ENCODE results near the gene POLR3H.
A peak's percentile ranks its signal among the peaks of the same experiment; 100 is the strongest.

The POLR3H gene

GRCh38 chr22:41584881-41585280 lies 40.6 kb upstream of the POLR3H start (continued):
- TF ChIP-seq GLI2 (tag by site-specific recombination; IDR thresholded peaks at IDR 0.05; ENCODE audit: borderline replicate concordance, low read depth), result no peak
- no peak for TF ChIP-seq ZNF791 (tag by site-specific recombination; IDR thresholded peaks at IDR 0.05)
- TF ChIP-seq EGR2 (tag by site-specific recombination; IDR thresholded peaks at IDR 0.05; ENCODE audit: low read depth), result peak; percentile 83
- TF ChIP-seq OVOL3 (tag by site-specific recombination; IDR thresholded peaks at IDR 0.05), result no peak
- no peak for TF ChIP-seq ZNF157 (tag by site-specific recombination; IDR thresholded peaks at IDR 0.05)

GRCh38 chr22:41582694-41583093 lies 38.4 kb upstream of the POLR3H start:
- Histone ChIP-seq H3K27ac (ENCODE audit: extremely low read depth, low read depth, low read length) (no peak overlapping the region), H3K4me1 (ENCODE audit: control insufficient read depth, insufficient read depth, low read length) (peaks cover 4% of the 10 kb centered on the region), H3K9me3 (ENCODE audit: control insufficient read depth, insufficient read depth, low read depth, low read length) (no peaks in the 10 kb centered on the region), H3K36me3 (ENCODE audit: control insufficient read depth in 2 of 2, insufficient read depth in 1 of 2, low read length in 2 of 2) (peaks cover 8 to 70% of the 10 kb centered on the region in 2 experiments; a peak in 2 of 3 replicates), H3K4me3 (ENCODE audit: low read depth, low read length) (no peak overlapping the region)
- ChIA-PET CTCF (interaction anchor here (0.7 to 1.8 kb wide), 3 partner anchors 14 to 156 kb away, joined by 5 read pairs; no protein-coding TSS in a partner anchor), POLR2A (interaction anchor here (1.3 kb wide), 1 partner anchor 10 kb away, joined by 6 read pairs; no protein-coding TSS in a partner anchor)
- TF ChIP-seq FEZF1 (tag by site-specific recombination; IDR thresholded peaks at IDR 0.05) (no peak), ZNF658 (tag by site-specific recombination; IDR thresholded peaks at IDR 0.05) (no peak), HIC1 (tag by site-specific recombination; IDR thresholded peaks at IDR 0.05) (no peak)

- peaks cover 8 to 85% of the 10 kb centered on the region in 2 experiments; a peak in 2 of 3 replicates for H3K36me3 ChIP-seq (ENCODE audit: control insufficient read depth in 2 of 2, insufficient read depth in 1 of 2, low read length in 2 of 2)
Measured at GRCh38 chr22:41579997-41580355, 35.7 kb upstream of the POLR3H start.

GRCh38 chr22:41579297-41579996 lies 35.2 kb upstream of the POLR3H start:
- Histone ChIP-seq H3K4me3 (ENCODE audit: low read depth, low read length) (no peak overlapping the region), H3K9me3 (ENCODE audit: control insufficient read depth, insufficient read depth, low read depth, low read length) (no peaks in the 10 kb centered on the region), H3K4me1 (ENCODE audit: control insufficient read depth, insufficient read depth, low read length) (no peaks in the 10 kb centered on the region), H3K36me3 (ENCODE audit: control insufficient read depth in 2 of 2, insufficient read depth in 1 of 2, low read length in 2 of 2) (peaks cover 8 to 85% of the 10 kb centered on the region in 2 experiments; a peak in 2 of 3 replicates), H3K27ac (ENCODE audit: extremely low read depth, low read depth, low read length) (no peak overlapping the region)
- CTCF ChIA-PET, result interaction anchor here (1.0 to 4.0 kb wide), 3 partner anchors 8 to 18 kb away, joined by 3 to 36 read pairs (median 23); partner anchors contain the start of gene PMM1
- POLR2A ChIA-PET, result interaction anchor here (0.6 to 9.9 kb wide), 5 partner anchors 9 to 76 kb away, joined by 3 to 85 read pairs (median 5); partner anchors contain the start of genes CSDC2 and PMM1
- no peak for TF ChIP-seq ZSCAN16 (tag by site-specific recombination; IDR thresholded peaks at IDR 0.05)
- TF ChIP-seq ZNF221 (tag by site-specific recombination; IDR thresholded peaks at IDR 0.05; ENCODE audit: borderline replicate concordance), result no peak
- TF ChIP-seq ZXDB (tag by site-specific recombination; IDR thresholded peaks at IDR 0.05), result no peak
- TF ChIP-seq ZNF555 (tag by site-specific recombination; conservative IDR thresholded peaks at IDR 0.05), result no peak
- no peak for TF ChIP-seq ZNF132 (tag by site-specific recombination; IDR thresholded peaks at IDR 0.05; ENCODE audit: borderline replicate concordance)
- no peak for TF ChIP-seq ZNF214 (tag by site-specific recombination; IDR thresholded peaks at IDR 0.05; ENCODE audit: borderline replicate concordance)

More at GRCh38 chr22:41579997-41580355, 35.7 kb upstream of the POLR3H start:
- H3K4me3 ChIP-seq (ENCODE audit: low read depth, low read length), result no peak overlapping the region
- TF ChIP-seq GLI2 (tag by site-specific recombination; IDR thresholded peaks at IDR 0.05; ENCODE audit: borderline replicate concordance, low read depth), result no peak
- TF ChIP-seq INSM2 (tag by site-specific recombination; IDR thresholded peaks at IDR 0.05), result no peak
- TF ChIP-seq ZSCAN30 (tag by site-specific recombination; IDR thresholded peaks at IDR 0.05), result no peak
- TF ChIP-seq ZNF404 (tag by site-specific recombination; IDR thresholded peaks at IDR 0.05), result no peak
- no peak for TF ChIP-seq SP7 (tag by site-specific recombination; IDR thresholded peaks at IDR 0.05)
- no peak for TF ChIP-seq KLF1 (tag by site-specific recombination; IDR thresholded peaks at IDR 0.05)
- no peak for TF ChIP-seq ZNF354C (tag by site-specific recombination; IDR thresholded peaks at IDR 0.05; ENCODE audit: borderline replicate concordance, low read depth)
- TF ChIP-seq ZSCAN16 (tag by site-specific recombination; IDR thresholded peaks at IDR 0.05), result no peak
- no peak for TF ChIP-seq ZNF366 (tag by site-specific recombination; conservative IDR thresholded peaks at IDR 0.05)
- no peak for TF ChIP-seq ZNF10 (tag by site-specific recombination; IDR thresholded peaks at IDR 0.05)
- no peak for TF ChIP-seq ZNF549 (tag by site-specific recombination; IDR thresholded peaks at IDR 0.05)
- no peaks in the 10 kb centered on the region for H3K4me1 ChIP-seq (ENCODE audit: control insufficient read depth, insufficient read depth, low read length)
- H3K27ac ChIP-seq (ENCODE audit: extremely low read depth, low read depth, low read length), result no peak overlapping the region
- POLR2A ChIA-PET, result interaction anchor here (0.6 to 9.9 kb wide), 4 partner anchors 10 to 76 kb away, joined by 3 to 85 read pairs (median 6); partner anchors contain the start of genes CSDC2 and PMM1
- CTCF ChIA-PET, result interaction anchor here (1.0 to 4.0 kb wide), 3 partner anchors 9 to 18 kb away, joined by 3 to 23 read pairs (median 5); partner anchors contain the start of gene PMM1
- H3K9me3 ChIP-seq (ENCODE audit: control insufficient read depth, insufficient read depth, low read depth, low read length), result no peaks in the 10 kb centered on the region
